KBM-7 (cell line): ENCODE measurements around the gene TSPAN11.
A peak's percentile ranks its signal among the peaks of the same experiment; 100 is the strongest.
"Not testable (repeated sequence)": the region's sequence is repeated elsewhere in the genome, so short reads cannot be mapped to it uniquely, and the experiment has no call there.

Experiments
- DNase-seq: peaks from one replicate; pipeline ENCODE4 v3.0.0-alpha.2; 2015
- in situ Hi-C: fragments of 300-500 bp; cut with MboI; formaldehyde crosslinking; loops from 2 replicates; pipeline ENCODE4 v1.14.3; 2020; ENCODE audit warnings: low sequenced_read_pairs, low pct_unique_long_range_greater_than_20kb, mixed read lengths

TSPAN11 gene, protein sequence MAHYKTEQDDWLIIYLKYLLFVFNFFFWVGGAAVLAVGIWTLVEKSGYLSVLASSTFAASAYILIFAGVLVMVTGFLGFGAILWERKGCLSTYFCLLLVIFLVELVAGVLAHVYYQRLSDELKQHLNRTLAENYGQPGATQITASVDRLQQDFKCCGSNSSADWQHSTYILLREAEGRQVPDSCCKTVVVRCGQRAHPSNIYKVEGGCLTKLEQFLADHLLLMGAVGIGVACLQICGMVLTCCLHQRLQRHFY

DNA sequence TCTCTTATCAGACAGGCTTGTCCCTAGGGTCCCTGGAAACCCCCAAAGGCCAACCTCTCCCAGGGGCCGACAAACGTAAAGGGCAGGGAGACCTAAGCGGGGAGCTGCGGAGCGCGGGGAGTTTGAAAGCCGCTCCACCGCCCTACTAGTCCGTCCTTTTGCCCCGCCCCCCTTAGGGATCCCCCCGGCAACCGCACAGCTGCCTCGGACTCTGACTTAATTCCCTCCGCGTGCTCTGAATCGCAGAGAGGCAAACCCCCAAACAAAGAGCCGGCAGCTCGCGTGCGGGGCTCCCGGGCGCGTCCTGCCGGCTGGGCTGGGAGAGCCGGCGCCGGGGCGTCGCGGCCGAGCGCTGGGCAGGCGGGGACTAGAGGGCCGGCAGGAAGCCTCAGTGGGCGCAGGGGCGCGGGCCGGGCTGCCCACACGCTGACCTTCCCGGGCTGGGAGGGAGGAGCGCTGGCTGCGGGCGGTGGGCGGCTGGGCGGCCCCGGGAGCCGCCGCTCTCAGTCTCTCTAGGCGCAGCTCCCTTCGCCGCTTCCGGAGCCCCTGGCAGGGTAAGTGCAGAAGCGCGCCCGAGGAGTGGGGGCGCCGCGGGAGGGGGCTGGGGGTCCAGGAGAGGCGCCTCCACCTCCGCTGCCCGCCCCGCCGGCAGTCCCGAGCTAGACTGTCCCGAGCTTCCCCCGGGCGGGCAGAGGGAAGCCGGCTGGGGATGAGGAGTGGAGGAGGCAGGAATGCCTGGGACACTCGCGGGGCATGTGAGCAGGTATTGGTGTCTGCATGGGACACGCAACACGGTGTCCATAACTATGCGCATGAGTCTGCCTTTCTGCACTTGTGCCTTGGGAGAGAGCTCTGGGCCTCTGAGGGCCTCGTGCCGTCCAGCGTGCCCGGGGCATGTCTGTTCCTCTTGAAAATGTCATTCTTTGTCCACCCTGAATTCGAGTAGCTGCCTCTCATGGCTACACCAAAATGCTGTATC is at the start of gene TSPAN11:
TSS of gene TSPAN11 (plus strand) at position 506 of the 979 bp plus-strand sequence. CDS start 27,244 bp downstream, outside the sequence.
- in situ Hi-C loops = no loop called here
- DNase-seq = peak; percentile 14

DNA sequence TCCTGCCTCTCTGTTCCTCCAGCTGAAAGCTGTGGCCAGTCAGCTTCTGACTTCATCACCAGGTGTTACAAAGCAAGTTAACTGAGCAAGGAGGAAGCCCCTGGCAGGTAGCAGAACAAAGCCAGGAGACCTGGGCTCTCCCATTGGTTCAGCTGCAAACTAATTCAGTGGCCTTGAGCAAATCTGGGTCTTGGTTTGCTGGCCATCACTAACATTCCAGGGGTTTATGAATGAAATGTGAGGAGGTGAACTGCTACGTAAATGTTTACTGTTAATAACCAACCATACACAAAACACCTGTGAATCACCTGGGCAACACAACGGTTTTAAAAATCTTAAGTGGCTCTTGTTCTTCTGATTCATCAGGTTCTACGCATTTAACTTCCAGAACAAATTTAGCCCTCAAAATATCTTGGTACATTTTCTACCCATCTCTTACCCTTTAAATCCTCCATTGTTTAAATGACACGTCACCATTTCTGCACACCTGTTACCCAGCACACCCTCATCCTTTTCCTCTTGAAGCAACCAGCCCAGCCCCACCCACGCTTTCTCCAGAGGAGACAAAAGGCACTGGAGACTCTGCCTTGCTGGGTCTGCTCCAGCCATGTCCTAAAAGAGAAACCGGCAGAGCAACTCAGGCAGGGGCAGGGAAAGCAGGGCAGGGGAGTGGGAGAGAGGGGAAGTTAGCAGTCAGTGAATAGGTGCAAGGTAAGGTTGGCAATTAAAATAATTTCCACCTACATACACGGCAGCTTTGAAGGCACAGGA is 49.3 kb upstream of the TSPAN11 start:
- DNase-seq = no peak
- in situ Hi-C loops = no loop called here

DNA sequence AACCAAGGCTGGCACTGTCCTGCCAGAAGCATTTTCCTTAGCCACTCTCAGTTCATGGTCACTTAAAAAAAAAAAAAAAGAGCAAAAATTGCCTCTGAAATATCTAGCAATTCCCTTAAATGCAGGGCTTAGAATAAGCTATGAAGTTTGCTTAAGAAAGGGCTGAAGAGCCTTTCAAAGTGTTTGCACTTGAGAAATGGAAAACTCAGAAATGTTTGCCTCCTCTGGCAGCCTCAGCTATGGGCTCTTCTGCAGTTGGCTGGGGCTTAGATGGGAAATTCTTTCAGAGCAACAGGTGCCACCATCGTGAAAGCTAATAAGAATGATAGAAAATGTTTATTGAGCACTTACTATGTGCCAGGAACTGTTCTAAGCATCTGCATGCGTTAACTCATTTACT is 48.5 kb upstream of the TSPAN11 start:
- DNase-seq = no peak
- in situ Hi-C loops = no loop called here

DNA sequence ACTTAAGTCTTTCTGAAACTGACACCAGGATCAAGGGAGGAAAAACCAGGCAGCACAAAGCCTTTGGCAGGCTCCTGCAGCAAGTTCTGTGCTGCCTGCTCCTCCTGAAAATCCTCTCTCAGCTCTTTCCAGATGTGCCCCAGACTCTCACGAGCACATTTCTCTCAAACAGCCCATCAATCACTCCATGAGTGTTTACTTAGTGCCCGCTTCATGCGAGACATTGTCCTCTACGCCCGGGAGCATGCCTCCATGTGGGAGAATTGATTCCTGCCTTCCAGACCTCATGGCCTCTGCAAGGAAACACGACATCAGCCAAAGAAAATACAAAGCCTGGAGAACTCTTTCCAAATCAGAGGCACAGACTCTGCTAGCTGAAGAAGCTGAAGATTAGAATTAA is 46.5 kb upstream of the TSPAN11 start:
- in situ Hi-C loops = no loop called here
- no peak for DNase-seq

DNA sequence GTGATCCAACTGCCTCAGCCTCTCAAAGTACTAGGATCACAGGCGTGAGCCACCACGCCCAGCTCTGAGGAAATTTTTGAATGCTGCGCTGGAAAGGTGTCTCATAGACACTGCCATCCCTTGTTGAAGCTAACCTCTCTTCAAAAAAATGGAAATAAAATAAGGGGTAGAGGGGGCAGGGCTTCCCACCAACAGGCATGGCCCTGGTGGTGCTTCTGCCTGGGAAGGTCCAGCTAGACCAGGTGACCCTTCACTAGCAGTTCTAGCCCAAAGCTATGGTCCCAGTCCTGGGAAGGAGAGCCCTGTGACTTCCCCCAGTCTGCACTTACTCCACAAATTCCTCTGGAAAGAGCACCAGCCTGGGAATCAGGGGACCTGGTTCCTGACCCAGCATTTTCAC is 45.7 kb upstream of the TSPAN11 start:
- in situ Hi-C loops = no loop called here
- DNase-seq = no peak

DNA sequence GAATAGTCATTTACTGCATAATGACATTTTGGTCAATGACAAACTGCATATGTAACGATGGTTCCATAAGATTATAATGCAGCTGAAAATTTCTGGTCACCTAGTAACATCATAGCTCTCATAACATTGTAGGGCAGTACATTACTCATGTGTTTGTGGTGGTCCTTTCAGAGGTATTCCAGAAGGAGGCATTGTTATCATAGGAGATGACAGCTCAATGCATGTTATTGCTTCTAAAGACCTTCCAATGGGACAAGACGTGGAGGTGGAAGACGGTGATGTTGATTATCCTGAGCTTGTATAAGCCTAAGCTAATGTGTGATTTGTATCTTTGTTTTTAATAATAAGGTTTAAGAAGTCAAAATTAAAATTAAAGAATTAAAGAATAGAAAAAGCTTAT is 43.8 kb upstream of the TSPAN11 start:
- DNase-seq = peak; percentile 4
- in situ Hi-C loops = no loop called here

DNA sequence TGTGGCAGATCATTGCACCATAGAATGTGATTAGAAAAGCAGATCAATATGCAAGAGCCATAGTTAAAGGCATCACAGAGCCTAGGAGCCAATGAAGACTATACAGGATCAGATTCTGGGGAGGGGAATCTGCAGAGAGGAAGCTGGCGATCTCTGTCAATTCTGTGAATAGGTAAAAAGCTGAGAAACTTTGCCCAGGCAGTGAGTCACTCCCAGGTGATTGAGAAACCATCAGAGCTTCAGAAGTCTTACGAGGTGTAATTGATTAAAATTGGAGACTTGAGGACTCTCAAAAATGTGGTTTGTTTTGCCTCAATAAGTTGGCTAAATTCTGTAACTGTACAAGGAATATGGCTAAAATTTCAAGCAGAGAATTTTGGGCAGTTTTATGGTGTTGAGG is 41.7 kb upstream of the TSPAN11 start:
- in situ Hi-C loops = no loop called here
- DNase-seq = no peak

DNA sequence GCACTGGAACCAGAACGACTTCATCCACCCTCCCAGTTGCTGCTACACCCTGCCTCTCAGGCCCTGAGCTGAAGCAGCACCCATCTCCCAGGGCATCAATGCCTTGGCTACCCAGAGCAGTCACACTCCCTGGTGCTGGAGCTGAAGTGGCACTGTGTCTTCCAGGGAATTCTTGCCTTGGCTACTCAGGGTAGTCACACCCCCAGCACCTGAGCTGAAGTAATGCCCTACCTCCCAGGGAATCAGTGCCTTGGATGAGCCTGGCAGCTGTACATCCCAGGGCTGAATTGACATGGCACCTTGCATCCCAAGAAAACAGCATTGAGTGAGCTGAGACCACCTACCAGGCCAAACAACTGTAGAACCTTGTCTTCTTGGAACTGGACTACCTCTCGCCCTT is 41.2 kb upstream of the TSPAN11 start:
- DNase-seq = no peak
- in situ Hi-C loops = no loop called here

DNA sequence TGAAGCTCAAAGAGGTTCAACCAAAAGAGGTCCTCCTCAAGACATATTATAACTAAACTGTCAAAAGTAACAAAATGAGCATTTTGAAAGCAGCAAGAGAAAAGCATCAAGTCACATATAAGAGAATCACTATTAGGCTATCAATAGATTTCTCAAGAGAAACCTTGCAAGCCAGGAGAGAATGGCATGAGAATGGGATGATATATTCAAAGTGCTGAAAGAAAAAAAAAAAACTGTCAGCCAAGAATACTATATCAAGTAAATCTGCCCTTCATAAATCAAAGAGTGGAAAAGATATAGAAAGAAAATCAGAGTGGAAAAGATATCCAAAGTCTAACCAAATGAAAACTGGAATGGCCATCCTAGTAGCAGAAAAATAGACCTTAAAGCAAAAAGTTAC is 39.3 kb upstream of the TSPAN11 start:
- no peak for DNase-seq
- in situ Hi-C loops = no loop called here

DNA sequence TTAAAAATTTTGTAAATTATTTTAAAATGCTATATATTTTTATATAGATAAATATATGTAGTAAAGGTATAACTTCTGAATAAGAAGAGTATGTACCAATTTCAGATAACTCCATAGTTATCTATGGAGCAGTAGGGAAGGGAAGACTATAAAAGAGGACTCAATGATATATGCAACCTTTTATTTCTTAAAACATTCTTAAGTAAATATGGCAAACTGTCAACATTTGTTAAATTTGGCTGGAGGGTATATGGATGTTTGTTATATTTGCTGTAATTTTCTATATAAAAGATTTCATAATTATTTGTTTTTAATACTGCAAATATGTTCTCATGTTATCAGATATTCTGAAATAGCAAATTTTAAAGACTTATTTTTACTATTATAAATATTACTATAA is 38.3 kb upstream of the TSPAN11 start:
- no peak for DNase-seq
- in situ Hi-C loops = no loop called here

DNA sequence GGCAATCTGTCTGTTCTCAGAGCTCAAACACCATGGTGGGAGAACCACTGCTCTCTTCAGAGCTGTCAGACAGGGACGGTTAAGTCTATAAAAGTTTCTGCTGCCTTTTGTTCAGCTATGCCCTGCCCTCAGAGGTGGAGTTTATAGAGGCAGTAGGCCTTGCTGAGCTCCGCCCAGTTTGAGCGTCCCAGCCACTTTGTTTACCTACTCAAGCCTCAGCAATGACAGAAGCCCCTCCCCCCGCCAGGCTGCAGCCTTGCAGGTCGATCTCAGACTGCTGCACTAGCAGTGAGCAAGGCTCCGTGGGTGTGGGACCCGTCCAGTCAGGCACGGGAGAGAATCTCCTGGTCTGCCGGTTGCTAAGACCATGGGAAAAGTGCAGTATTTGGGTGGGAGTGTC is 32.0 kb upstream of the TSPAN11 start:
- not testable (repeated sequence) for DNase-seq

DNA sequence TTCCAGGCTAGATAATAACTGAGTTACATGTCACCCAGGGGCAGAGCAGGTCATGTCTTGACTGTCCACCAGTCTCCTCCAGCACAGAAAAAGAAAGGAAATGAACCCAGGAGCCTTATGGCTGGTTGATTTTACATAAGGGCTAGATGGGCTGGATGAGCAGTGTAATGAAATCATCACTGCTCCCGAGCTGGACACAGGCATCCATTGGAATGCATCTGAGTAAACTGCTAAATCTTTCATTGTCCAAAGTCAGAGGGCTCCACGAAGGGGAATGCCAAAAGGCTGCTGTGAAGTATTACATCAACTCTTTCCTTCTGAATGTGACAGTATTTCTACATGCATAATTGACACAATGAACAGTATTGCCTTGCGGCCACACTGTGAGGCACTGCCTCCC is 30.1 kb upstream of the TSPAN11 start:
- in situ Hi-C loops = no loop called here
- DNase-seq = no peak

More for the DNA sequence above, 32.0 kb upstream of the TSPAN11 start:
- in situ Hi-C loops = not testable (repeated sequence)

DNA sequence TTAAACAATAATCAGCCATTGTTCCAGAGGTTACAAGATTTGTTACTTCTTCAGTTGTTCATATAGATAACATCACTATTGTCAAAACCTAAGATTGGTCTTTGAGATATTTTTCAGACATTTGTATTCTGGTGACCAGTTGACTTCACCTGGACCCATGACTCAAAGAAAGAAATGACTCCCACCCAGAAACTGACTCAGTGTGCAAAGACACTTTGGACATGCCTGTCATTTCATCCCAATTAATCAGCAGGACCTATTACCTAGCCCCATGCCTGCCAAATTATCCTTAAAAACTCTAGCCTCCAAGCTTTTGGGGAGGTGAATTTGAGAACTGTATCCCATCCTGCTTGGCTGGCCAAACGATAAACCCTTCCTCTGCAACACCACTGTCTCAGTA is 27.7 kb upstream of the TSPAN11 start:
- no peak for DNase-seq
- in situ Hi-C loops = no loop called here

DNA sequence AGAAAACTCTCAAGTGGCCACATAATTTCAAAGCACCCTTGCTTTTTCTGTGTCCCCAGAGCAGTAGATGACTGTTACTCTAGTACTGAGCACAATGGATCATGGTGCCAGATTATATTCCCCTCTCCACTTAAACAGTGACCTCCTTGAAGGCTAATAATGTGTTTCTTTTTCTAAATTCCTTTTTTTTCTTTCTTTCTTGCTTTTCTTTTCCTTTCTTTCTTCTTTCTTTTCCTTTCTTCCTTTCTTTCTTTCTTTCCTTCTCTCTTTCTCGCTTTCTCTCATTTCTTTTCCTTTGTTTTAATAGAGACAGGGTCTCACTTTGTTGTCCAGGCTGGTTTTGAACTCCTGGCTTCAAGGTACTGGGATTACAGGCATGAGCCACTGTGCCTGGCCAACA is 26.2 kb upstream of the TSPAN11 start:
- in situ Hi-C loops = no loop called here
- no peak for DNase-seq

DNA sequence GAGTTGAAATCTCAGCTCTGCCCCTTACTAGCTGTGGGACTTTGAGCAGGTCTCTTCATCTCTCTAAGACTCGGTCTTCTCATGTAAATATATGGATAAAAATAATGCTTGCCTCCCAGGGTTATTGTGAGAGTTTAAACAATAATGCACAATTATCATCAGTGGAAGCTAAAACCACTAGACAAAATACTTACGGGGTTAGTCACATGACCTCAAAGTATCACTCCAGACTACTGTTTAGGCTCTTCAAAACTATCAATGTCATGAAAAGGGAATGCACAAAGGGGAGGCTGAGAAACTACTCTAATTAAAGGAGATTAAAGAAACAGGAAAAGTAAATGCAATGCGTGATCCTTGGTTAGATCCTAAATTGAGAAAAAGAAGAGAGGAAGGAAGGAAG is 24.5 kb upstream of the TSPAN11 start:
- no peak for DNase-seq
- in situ Hi-C loops = no loop called here

DNA sequence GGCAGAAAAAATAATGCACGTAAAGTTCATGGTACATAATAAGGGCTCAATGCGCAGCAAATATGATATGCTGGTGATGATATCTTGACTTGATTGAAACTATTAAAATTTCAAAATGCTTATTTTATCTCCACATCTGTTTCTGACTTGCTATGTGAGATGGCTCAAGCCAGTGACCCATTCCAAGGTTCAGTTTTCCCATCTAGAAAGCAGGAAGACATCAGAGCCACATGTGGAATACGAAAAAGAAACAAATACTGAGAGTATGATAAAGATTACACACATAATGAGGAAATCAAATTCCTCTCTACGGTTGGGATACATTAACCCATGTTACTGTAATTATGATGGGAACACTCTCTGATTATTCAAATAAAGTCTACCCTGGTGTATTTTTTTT is 24.0 kb upstream of the TSPAN11 start:
- in situ Hi-C loops = no loop called here
- no peak for DNase-seq

DNA sequence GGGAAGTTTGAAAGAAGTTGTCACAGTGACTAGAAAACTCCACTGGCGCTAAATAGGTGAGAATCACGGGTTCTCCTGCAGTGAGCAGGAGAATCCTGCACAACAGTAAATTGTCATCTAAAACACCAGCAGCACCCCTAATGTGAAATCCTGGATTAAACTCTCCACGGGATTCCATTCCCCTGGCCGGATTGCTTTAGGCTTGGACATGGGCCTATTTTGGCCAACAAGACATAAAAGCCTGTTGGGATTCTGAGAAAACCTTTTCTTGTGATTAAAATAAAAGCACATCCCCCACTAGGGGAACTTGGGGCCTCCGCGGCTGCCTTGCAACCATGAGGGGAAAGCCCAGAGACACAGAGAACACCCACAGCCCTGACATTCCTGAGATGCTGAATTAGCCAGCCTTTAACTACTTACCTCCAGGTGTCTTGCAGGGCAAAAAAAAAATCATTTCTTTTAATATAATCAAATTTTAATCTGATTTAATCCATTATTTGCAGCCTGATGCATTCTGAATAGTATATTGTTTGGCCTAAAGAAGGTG is 21.0 kb upstream of the TSPAN11 start:
- in situ Hi-C loops = no loop called here
- no peak for DNase-seq

DNA sequence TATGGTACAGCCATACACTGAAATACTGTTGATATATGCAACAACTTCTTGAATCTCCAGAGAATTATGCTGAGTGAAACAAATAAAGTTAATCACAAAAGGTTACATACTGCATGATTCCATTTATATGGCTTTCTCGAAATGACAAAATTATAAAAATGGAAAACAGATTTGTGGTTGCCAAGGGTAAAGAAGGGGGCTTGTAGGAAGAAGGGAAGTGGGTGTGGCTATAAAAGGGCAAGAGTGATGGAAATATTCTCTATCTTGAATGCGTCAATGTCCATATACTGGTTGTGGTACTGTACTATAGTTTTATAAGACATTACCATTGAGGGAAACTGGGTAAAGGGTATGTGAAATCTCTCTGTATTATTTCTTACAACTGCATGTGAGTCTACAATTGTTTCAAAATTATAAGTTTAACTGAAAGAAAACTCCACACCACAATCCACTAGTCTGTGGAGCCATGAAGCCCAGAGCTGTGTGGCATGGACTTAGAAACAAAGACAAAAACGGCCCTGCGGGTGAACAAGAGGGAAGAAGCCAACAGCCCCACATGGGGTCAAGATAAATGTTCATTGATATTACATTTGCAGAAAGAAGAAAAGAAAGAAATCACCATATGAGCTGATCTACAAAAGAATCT is 18.3 kb upstream of the TSPAN11 start:
- no peak for DNase-seq
- in situ Hi-C loops = no loop called here

DNA sequence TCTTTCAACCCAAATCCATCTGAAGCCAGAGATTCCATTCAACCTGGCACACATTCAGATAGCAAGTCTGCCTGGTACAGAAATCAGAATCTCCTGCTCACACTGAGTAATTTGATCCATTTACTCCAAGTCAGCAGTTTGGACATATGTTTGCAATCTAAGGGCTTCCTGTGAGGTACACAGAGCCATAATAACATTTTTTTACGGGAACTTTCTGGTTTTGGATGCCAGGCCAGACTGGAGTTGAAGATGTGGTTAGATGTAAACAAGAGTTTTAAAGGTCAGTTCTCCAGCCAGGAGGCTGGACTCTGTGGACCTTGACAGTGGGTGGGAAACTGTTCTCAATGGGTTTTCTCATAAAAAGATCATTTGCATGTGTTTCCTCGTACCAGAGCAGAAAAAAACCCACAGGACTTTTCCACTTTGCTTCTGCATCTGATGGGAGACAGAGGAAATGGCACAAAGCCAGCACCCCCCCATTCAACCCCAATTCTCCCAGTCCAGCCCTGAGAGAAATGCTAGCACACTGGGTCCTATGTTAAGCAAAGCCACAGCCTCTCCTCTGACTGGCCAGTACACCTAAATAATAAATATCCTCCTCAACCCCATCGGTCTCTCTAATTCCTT is 17.7 kb upstream of the TSPAN11 start:
- in situ Hi-C loops = no loop called here
- DNase-seq = no peak
